OCI-LY3 (cell line): ENCODE results near the gene CRNKL1.

Experiments
- H2AFZ ChIP-seq: fragments of 200-600, 300-600 bp; shearing (Covaris generic); 2 replicates; pipeline ENCODE4 v1.6.0; 2014; ENCODE audit warnings: antibody characterized with exemption, low read depth, low read length
- H3K27ac ChIP-seq: fragments of 200-600, 300-600 bp; sonication (generic); 2 replicates; pipeline ENCODE4 v1.5.1; 2014; ENCODE audit warnings: mild to moderate bottlenecking, low read length, moderate library complexity, mixed read lengths
- H3K27me3 ChIP-seq: fragments of 200-600, 300-600 bp; sonication (generic); 2 replicates; pipeline ENCODE4 v1.6.1; 2014; ENCODE audit warnings: low read depth, low read length, mixed read lengths
- H3K36me3 ChIP-seq: fragments of 200-600, 300-600 bp; sonication (generic); replicated peaks from 2 replicates; pipeline ENCODE3; 2014; ENCODE audit warnings: low read depth, low read length, mixed read lengths
- H3K4me1 ChIP-seq: fragments of 300-600, 200-600 bp; sonication (generic); 2 replicates; pipeline ENCODE4 v1.6.1; 2014; ENCODE audit warnings: low read length, mixed read lengths
- H3K4me2 ChIP-seq: fragments of 200-600, 300-600 bp; sonication (generic); 2 replicates; pipeline ENCODE4 v1.6.1; 2014; ENCODE audit warnings: low read length, mixed read lengths
- H3K4me3 ChIP-seq: fragments of 300-600, 200-600 bp; sonication (generic); 2 replicates; pipeline ENCODE4 v1.5.1; 2014; ENCODE audit warnings: antibody characterized with exemption, mild to moderate bottlenecking, low read length, moderate library complexity
- H3K79me2 ChIP-seq: fragments of 300-600, 200-600 bp; shearing (Covaris generic); 2 replicates; pipeline ENCODE4 v1.6.1; 2014; ENCODE audit warnings: mild to moderate bottlenecking, low read length, mixed read lengths
- H3K9ac ChIP-seq: fragments of 300-600, 200-600 bp; shearing (Covaris generic); 2 replicates; pipeline ENCODE4 v1.6.0; 2014; ENCODE audit warnings: mild to moderate bottlenecking, low read length, moderate library complexity
- H3K9me3 ChIP-seq: fragments of 200-600, 300-600 bp; shearing (Covaris generic); 2 replicates; pipeline ENCODE4 v1.6.1; 2014; ENCODE audit warnings: low read length, mixed read lengths; ENCODE audit not compliant: insufficient read depth
- H4K20me1 ChIP-seq: fragments of 200-600, 300-600 bp; sonication (generic); 2 replicates; pipeline ENCODE4 v1.6.1; 2016; ENCODE audit warnings: low read length, mixed read lengths; ENCODE audit not compliant: insufficient read depth
- EZH2phosphoT487 ChIP-seq: fragments of 200-600 bp; shearing (Covaris generic); IDR thresholded peaks from 2 replicates; pipeline ENCODE4 v1.6.1; 2018; ENCODE audit warnings: antibody characterized with exemption, mixed run types, low read depth
- TF ChIP-seq, protein P1 (sequence below): fragments of 200-600, 300-600 bp; sonication (generic); IDR thresholded peaks from 2 replicates; pipeline ENCODE4 v1.5.1; 2014; ENCODE audit warnings: antibody characterized with exemption, low read length, low read depth

Gene CRNKL1

DNA sequence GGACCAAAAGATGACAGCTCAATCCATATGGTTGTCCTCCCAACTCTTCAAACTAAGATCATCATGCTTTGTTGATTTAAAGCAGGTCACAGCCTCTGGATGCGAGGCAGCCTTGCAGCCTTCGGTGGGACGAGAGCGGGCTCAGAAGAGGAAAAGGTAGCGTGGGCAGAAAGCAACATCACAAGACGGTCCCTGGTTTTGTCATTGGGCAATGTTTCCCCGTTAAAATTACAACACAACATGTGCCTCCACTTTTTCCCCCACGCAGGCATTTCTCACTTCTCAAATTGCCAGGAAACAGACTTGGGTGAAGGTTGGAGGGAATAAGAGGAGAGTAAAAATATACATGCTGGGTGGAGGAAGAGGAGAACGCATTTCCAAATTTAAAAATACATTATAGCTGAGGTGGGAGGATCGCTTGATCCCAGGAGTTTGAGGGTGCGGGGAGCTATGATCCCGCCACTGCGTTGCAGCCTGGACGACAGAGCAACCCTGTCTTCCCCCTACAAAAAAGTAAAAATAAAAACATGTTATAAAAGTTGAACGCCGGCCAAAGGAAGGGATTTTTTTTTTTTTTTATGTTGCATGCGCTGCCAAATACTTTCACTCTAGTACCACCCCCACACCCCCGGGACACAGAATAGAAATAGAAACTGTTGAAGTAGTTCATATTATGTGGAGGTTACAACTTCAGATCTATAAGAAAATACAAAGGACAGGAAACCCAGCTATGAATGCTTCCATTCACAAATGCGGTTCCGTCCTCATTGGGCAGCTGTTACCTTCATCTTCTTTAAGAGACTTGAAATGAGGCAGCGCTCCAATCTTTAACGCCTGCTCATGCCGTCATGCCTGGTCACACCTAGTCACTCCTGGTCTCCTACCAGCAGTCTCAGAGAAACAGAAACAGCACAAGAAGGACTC lies 49.0 kb downstream of the CRNKL1 start:
- no peaks in the 10 kb centered on the region for H4K20me1 ChIP-seq
- no peak overlapping the region for H3K27ac ChIP-seq
- no peaks in the 10 kb centered on the region for H3K9me3 ChIP-seq
- no peak overlapping the region for H3K9ac ChIP-seq
- no peaks in the 10 kb centered on the region for H3K4me1 ChIP-seq
- no peaks in the 10 kb centered on the region for H3K36me3 ChIP-seq
- no peak overlapping the region for H3K4me3 ChIP-seq
- no peak for TF ChIP-seq EZH2phosphoT487
- TF ChIP-seq, protein P1, sequence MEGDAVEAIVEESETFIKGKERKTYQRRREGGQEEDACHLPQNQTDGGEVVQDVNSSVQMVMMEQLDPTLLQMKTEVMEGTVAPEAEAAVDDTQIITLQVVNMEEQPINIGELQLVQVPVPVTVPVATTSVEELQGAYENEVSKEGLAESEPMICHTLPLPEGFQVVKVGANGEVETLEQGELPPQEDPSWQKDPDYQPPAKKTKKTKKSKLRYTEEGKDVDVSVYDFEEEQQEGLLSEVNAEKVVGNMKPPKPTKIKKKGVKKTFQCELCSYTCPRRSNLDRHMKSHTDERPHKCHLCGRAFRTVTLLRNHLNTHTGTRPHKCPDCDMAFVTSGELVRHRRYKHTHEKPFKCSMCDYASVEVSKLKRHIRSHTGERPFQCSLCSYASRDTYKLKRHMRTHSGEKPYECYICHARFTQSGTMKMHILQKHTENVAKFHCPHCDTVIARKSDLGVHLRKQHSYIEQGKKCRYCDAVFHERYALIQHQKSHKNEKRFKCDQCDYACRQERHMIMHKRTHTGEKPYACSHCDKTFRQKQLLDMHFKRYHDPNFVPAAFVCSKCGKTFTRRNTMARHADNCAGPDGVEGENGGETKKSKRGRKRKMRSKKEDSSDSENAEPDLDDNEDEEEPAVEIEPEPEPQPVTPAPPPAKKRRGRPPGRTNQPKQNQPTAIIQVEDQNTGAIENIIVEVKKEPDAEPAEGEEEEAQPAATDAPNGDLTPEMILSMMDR: no peak
- H3K79me2 ChIP-seq: no peaks in the 10 kb centered on the region
- peaks cover 17% of the 10 kb centered on the region; the same call in 1 of the 2 replicates for H3K27me3 ChIP-seq
- no peak overlapping the region for H3K4me2 ChIP-seq
- H2AFZ ChIP-seq: no peak overlapping the region

- Histone ChIP-seq H3K4me2 (no peak overlapping the region), H3K4me3 (no peak overlapping the region), H4K20me1 (no peaks in the 10 kb centered on the region), H3K27me3 (peaks cover 11% of the 10 kb centered on the region; the same call in 1 of the 2 replicates), H3K36me3 (no peaks in the 10 kb centered on the region), H2AFZ (no peak overlapping the region), H3K9ac (no peak overlapping the region), H3K4me1 (no peaks in the 10 kb centered on the region), H3K79me2 (no peaks in the 10 kb centered on the region), H3K9me3 (no peaks in the 10 kb centered on the region), H3K27ac (no peak overlapping the region)
- TF ChIP-seq EZH2phosphoT487: no peak
- TF ChIP-seq, protein P1: no peak
These were observed 49.9 kb downstream of the CRNKL1 start for GRCh38 chr20:20002101-20002998.

- Histone ChIP-seq H3K9me3 (no peaks in the 10 kb centered on the region), H3K79me2 (no peaks in the 10 kb centered on the region), H3K27me3 (0 out of 2 replicates have a peak, but pooled peaks cover 10% of the 10 kb centered on the region), H3K4me3 (no peak overlapping the region), H3K4me2 (no peak overlapping the region), H3K4me1 (no peaks in the 10 kb centered on the region), H3K9ac (no peak overlapping the region), H3K36me3 (no peaks in the 10 kb centered on the region), H2AFZ (no peak overlapping the region), H3K27ac (no peak overlapping the region), H4K20me1 (no peaks in the 10 kb centered on the region)
- TF ChIP-seq, protein P1: no peak
- TF ChIP-seq EZH2phosphoT487: no peak
These were observed 51.9 kb downstream of the CRNKL1 start for GRCh38 chr20:20000211-20000968.
